Kidney capillary endothelial cell (primary cell): ENCODE results near the gene ANTXR1.

ENCODE experiments used
- DNase-seq: peaks from one replicate; pipeline ENCODE4 v3.0.0-alpha.2; 2018; ENCODE audit warnings: low spot score

The ANTXR1 gene

GRCh38 chr2:69034122-69034521 lies 21.1 kb downstream of the ANTXR1 start:
- DNase-seq = no peak

- no peak for DNase-seq
Measured at GRCh38 chr2:69034845-69035244, 21.9 kb downstream of the ANTXR1 start.

- no peak for DNase-seq
Measured at GRCh38 chr2:69036926-69037325, 23.9 kb downstream of the ANTXR1 start.

GRCh38 chr2:69041214-69041613 lies 28.2 kb downstream of the ANTXR1 start:
- DNase-seq = no peak

GRCh38 chr2:69043736-69044400 lies 30.9 kb downstream of the ANTXR1 start:
- DNase-seq = no peak

GRCh38 chr2:69046221-69046662 lies 33.3 kb downstream of the ANTXR1 start:
- DNase-seq = peak; percentile 88

- no peak for DNase-seq
Measured at GRCh38 chr2:69047625-69048145, 34.7 kb downstream of the ANTXR1 start.

GRCh38 chr2:69050802-69051201 lies 37.8 kb downstream of the ANTXR1 start:
- DNase-seq = no peak

- no peak for DNase-seq
Measured at GRCh38 chr2:69053416-69053965, 40.5 kb downstream of the ANTXR1 start.

GRCh38 chr2:69054431-69054830 lies 41.5 kb downstream of the ANTXR1 start:
- no peak for DNase-seq

GRCh38 chr2:69055688-69056470 lies 42.9 kb downstream of the ANTXR1 start:
- no peak for DNase-seq

- DNase-seq = no peak
Measured at GRCh38 chr2:69057660-69058059, 44.7 kb downstream of the ANTXR1 start.

- no peak for DNase-seq
Measured at GRCh38 chr2:69059731-69060290, 46.8 kb downstream of the ANTXR1 start.

- DNase-seq = no peak
Measured at GRCh38 chr2:69060938-69061501, 48.0 kb downstream of the ANTXR1 start.

- no peak for DNase-seq
Measured at GRCh38 chr2:69061525-69061924, 48.5 kb downstream of the ANTXR1 start.

GRCh38 chr2:69062307-69062962 lies 49.5 kb downstream of the ANTXR1 start:
- DNase-seq = no peak

GRCh38 chr2:69065735-69066336 lies 52.9 kb downstream of the ANTXR1 start:
- DNase-seq = no peak

GRCh38 chr2:69067026-69067630 lies 54.1 kb downstream of the ANTXR1 start:
- DNase-seq = no peak

GRCh38 chr2:69067866-69068265 lies 54.9 kb downstream of the ANTXR1 start:
- DNase-seq = no peak

- DNase-seq = no peak
Measured at GRCh38 chr2:69070969-69071368, 58.0 kb downstream of the ANTXR1 start.
